ENCODE measurements around the gene ABCC8. TPM values are rescaled to one million over a fixed set of nuclear protein-coding genes. Genes with fewer than 3 reads are reported as not detected.

ABCC8 gene
- total and polyA plus RNA-seq, 2 experiments from 2014 or later, result 2.0 to 3.4 TPM

- Mint-ChIP-seq H3K9me3 (no peaks in the 10 kb centered on the region; the same call in 2 of the 3 replicates), H3K4me3 (no peak overlapping the region), H3K27me3 (ENCODE audit: insufficient read depth, low read depth, poor library complexity) (peaks cover 10% of the 10 kb centered on the region), H3K27ac (no peak overlapping the region), H3K36me3 (ENCODE audit: low read depth) (peaks cover 5% of the 10 kb centered on the region; the same call in 2 of the 3 replicates), H3K4me1 (no peaks in the 10 kb centered on the region; the same call in 1 of the 3 replicates)
- no peaks in the 10 kb centered on the region for H3K36me3 ChIP-seq (ENCODE audit: insufficient read depth)
- no peak for ATAC-seq
- H3K27ac ChIP-seq (ENCODE audit: low read depth), result no peak overlapping the region
- no peaks in the 10 kb centered on the region for H3F3A ChIP-seq (replicated peaks; ENCODE audit: low read depth)
- H3K9me2 ChIP-seq (ENCODE audit: insufficient read depth), result no peaks in the 10 kb centered on the region
- no peak overlapping the region for H3K4me2 ChIP-seq
- no peak for TF ChIP-seq CREB1 (CRISPR knock-in tag; IDR thresholded peaks at IDR 0.05; ENCODE audit: low read depth)
- TF ChIP-seq POLR2AphosphoS5 (IDR thresholded peaks at IDR 0.05; ENCODE audit: low read depth), result no peak
- no peak for TF ChIP-seq EZH2phosphoT487 (IDR thresholded peaks at IDR 0.05; ENCODE audit: unreplicated experiment)
- no peak for TF ChIP-seq EZH2 (IDR thresholded peaks at IDR 0.05; ENCODE audit: low read depth, unreplicated experiment)
- no peak for TF ChIP-seq JUNB (IDR thresholded peaks at IDR 0.05; ENCODE audit: unreplicated experiment)
- no peaks in the 10 kb centered on the region for H3K79me2 ChIP-seq (replicated peaks; ENCODE audit: insufficient read depth)
- H3K4me1 ChIP-seq (ENCODE audit: insufficient read depth), result no peaks in the 10 kb centered on the region; the same call in 1 of the 2 replicates
- no peaks in the 10 kb centered on the region for H4K20me1 ChIP-seq (replicated peaks; ENCODE audit: insufficient read depth)
- H3K27me3 ChIP-seq (ENCODE audit: insufficient read depth), result no peaks in the 10 kb centered on the region
- no peak for DNase-seq (ENCODE audit: low spot score)
- H3K4me3 ChIP-seq, result no peak overlapping the region
- no peak overlapping the region for H2AFZ ChIP-seq
Observed at GRCh38 chr11:17525570-17525969, 48.9 kb upstream of the ABCC8 start.

- Histone ChIP-seq H3K27me3 (ENCODE audit: insufficient read depth) (no peaks in the 10 kb centered on the region), H3K27ac (ENCODE audit: low read depth) (no peak overlapping the region), H3K4me2 (no peak overlapping the region), H3K4me3 (no peak overlapping the region), H3K79me2 (replicated peaks; ENCODE audit: insufficient read depth) (no peaks in the 10 kb centered on the region), H3K9me2 (ENCODE audit: insufficient read depth) (0 out of 2 replicates have a peak, but pooled peaks cover 5% of the 10 kb centered on the region), H3K36me3 (ENCODE audit: insufficient read depth) (no peaks in the 10 kb centered on the region), H2AFZ (no peak overlapping the region), H3F3A (replicated peaks; ENCODE audit: low read depth) (no peaks in the 10 kb centered on the region), H4K20me1 (replicated peaks; ENCODE audit: insufficient read depth) (no peaks in the 10 kb centered on the region), H3K4me1 (ENCODE audit: insufficient read depth) (peaks cover 6% of the 10 kb centered on the region; the same call in 1 of the 2 replicates)
- no peak for ATAC-seq
- Mint-ChIP-seq H3K4me3 (no peak overlapping the region), H3K27ac (no peak overlapping the region), H3K9me3 (no peaks in the 10 kb centered on the region; the same call in 2 of the 3 replicates), H3K4me1 (peaks cover 9% of the 10 kb centered on the region), H3K27me3 (ENCODE audit: insufficient read depth, low read depth, poor library complexity) (peaks cover 10% of the 10 kb centered on the region), H3K36me3 (ENCODE audit: low read depth) (peaks cover 5% of the 10 kb centered on the region; the same call in 2 of the 3 replicates)
- DNase-seq (ENCODE audit: low spot score), result no peak
- TF ChIP-seq CTCF (conservative IDR thresholded peaks at IDR 0.05; ENCODE audit: low read depth in 2 of 2), result no peak
- no peak for TF ChIP-seq REST (IDR thresholded peaks at IDR 0.05; ENCODE audit: unreplicated experiment)
- TF ChIP-seq ZNF331 (CRISPR knock-in tag; IDR thresholded peaks at IDR 0.05; ENCODE audit: low read depth), result no peak
- TF ChIP-seq ZNF114 (CRISPR knock-in tag; IDR thresholded peaks at IDR 0.05), result no peak
- TF ChIP-seq STAT1 (IDR thresholded peaks at IDR 0.05; ENCODE audit: unreplicated experiment), result no peak
- TF ChIP-seq NANOG (IDR thresholded peaks at IDR 0.05; ENCODE audit: borderline replicate concordance), result no peak
- TF ChIP-seq POLR2AphosphoS5 (IDR thresholded peaks at IDR 0.05; ENCODE audit: low read depth), result no peak
- TF ChIP-seq JUNB (IDR thresholded peaks at IDR 0.05; ENCODE audit: unreplicated experiment), result no peak
Observed at GRCh38 chr11:17524221-17524620, 47.6 kb upstream of the ABCC8 start.
